ENCODE data around the gene CRHR1.
"Not testable (repeated sequence)": the region's sequence is repeated elsewhere in the genome, so short reads cannot be mapped to it uniquely, and the experiment has no call there.

Gene CRHR1

DNA sequence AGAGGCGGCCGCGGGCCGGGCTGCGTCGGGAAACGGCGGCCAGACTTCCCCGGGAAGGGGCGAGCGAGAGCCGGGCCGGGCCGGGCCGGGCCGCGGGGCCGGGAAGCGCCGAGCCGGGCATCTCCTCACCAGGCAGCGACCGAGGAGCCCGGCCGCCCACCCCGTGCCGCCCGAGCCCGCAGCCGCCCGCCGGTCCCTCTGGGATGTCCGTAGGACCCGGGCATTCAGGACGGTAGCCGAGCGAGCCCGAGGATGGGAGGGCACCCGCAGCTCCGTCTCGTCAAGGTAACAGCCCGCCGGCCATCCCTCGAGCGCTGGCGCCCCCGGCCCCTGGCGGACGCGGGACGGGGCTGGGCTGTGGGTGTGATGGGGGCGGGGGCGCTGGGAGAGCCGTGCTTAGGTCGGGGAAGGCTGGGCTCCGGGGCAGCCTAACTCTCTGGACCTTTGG is at the start of gene CRHR1:
CRHR1 (plus strand) TSS at position 28 of the 448 bp plus-strand sequence; CDS start at position 253, 225 bp downstream.
- no peak for DNase-seq

DNA sequence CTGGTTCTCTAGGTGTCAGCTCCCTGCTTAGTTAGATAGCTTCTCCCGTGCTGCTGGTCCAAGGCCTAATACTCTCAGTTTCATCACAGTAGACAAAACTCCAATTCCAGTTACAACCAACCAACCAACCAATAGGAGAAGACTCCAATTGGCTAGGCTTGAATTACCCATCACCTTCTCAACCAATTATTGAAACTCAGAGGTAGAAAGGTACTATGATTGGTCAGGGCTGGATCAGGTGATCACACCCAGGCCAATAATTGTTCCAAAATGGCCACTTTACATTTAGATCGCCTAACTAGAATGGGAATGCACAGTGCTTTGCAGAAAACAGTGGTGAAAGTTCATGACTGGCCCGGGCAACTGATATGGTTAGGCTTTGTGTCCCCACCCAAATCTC is 49.5 kb upstream of the CRHR1 start:
- DNase-seq, result no peak

- no peak for DNase-seq
Measured at GRCh38 chr17:45735488-45735887, 48.6 kb upstream of the CRHR1 start.

- no peak for DNase-seq
Measured at GRCh38 chr17:45739786-45740185, 44.3 kb upstream of the CRHR1 start.

GRCh38 chr17:45740553-45741330 is 43.4 kb upstream of the CRHR1 start:
- DNase-seq, result no peak

- DNase-seq, result no peak
Measured at GRCh38 chr17:45742251-45742650, 41.9 kb upstream of the CRHR1 start.

- no peak for DNase-seq
Measured at GRCh38 chr17:45743626-45744326, 40.3 kb upstream of the CRHR1 start.

DNA sequence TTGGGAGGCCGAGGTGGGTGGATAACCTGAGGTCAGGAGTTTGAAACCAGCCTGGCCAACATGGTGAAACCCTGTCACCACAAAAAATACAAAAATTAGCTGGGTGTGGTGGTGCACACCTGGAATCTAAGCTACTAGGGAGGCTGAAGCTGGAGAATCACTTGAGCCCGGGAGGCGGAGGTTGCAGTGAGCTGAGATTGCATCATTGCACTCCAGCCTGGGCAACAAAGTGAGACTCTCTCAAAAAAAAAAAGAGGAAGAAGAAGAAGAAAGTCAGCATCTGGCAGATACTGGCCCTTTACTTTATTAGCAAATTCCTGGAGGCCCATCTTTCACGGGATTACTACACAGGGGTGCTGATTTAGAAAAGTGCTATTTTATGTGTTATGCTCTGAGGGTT is 39.3 kb upstream of the CRHR1 start:
- not testable (repeated sequence) for DNase-seq

DNA sequence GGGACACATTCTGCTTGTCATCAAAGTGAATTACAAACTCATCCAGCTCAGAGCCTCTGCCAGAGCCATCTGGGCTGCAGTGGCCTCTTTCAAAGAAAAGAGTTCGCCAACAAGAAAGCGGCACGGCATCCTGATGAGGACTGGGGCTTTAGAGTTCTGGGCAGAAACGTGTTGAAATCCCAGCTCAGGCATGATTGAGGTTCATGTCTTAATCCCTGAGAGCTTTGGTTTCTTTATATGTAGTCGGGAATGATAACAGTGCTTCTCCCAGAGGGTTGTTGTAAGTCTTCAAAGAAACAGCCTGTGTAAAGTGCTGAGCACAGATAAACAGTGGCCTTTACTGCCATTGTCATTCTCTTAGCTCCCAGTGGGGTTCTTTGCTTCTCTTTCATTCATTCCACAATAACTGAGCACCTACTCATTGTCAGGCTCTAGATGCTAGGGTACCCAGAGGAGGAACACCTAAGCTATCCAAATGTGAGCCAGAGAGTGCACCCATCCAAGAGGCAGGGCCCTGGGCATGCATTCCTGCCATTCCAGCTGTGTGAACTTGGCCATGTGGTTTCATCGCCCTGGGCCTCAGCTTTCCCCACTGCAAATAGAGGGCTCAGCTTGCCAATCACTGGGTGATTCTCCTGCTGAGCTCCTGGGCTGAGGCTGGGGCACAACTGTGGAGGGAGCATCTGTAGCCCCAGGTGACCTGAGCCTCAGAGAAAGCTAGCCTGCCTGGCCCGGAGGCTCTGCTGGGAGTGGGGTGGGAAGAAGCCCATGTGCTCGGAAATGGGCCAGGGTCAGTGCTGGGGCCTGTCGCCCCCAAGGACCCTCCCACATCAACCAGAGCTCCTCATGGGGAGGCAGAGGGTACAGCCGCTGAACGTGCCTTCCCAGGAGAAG is 38.3 kb upstream of the CRHR1 start:
- DNase-seq, result no peak

DNA sequence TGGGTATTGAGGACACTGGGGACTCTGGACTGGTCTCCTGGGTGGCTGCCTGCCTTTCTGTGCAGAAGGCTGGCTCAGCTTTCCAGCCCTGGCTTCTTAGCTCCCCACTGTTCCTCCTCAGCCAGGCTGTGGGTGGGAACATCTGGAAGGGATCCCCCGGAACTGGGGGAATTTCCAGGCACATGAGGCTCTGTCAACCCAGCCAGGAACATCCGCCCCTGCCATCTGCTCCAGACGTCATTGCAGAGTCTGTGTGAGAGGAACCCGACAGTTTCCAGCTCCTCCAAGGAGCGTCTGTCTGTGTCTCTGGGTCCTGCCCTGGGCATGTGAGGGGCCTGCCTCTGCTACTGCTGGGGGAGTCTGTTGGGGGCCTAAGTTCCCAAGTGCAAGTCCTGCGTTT is 36.2 kb upstream of the CRHR1 start:
- no peak for DNase-seq

- no peak for DNase-seq
Measured at GRCh38 chr17:45748731-45749310, 35.3 kb upstream of the CRHR1 start.

DNA sequence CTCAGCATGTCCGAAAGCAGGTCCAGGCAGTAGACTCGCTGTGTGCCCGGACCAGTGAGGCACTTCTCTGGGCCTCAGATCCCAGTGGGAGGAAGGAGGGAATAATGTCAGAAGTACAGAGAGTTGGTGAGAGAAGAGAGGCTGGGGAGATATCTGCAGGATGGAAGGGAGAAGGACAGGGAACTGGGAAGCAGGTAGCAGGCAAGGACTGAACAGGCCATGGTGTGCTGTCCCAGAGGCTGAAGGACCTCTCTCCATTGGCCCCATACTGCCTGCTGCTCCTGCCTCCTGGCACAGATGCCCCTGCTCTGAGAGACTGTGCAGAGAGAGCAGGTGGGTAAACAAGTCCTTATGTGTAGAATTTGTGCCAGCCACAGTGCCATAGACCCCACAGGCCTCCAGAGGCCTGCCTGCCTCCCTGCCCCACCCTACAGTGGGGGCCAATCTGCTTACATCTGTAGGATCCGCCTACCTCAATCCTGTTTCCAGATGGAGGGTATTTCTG is 34.2 kb upstream of the CRHR1 start:
- no peak for DNase-seq

- DNase-seq, result no peak
Measured at GRCh38 chr17:45750779-45751440, 33.2 kb upstream of the CRHR1 start.

GRCh38 chr17:45751466-45751865 is 32.7 kb upstream of the CRHR1 start:
- DNase-seq, result no peak

DNA sequence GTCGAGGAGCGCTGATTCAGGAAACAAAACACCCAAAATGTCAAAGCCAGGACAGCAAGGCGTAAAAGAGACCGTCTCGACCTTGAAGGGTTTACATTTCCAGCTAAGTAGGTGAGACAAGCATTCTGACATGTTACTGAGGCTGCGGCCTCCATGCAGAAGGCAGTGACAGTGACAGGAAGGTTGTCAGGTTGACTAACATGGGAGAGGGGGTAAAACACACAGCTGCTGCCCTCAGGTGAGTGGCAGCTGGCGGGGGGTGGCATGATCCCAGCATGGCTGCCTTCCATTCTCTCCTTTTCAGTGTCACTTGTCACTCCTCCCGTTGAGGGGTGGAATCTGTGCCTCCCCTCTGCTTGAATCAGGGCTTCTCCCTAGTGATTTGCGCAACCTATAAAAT is 31.9 kb upstream of the CRHR1 start:
- no peak for DNase-seq

GRCh38 chr17:45753645-45754225 is 30.4 kb upstream of the CRHR1 start:
- no peak for DNase-seq

DNA sequence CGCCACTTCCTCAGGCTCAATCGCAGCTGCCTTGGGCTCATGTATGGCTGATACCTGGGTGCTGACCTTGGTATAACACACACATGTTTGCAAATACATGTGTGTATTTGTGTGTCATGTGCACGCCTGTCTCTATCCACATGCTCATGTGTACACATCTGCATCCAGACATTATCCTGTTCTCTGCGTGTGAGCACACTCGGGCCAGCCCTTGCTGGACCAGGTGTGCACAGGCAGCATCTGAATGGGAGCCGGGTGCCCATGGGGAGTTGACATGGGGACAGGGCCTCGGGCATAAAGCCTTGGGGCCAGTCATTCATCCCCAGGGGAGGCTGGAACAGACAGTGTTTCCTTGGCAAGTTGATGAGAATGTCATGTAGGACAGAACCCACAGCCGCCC is 29.1 kb upstream of the CRHR1 start:
- DNase-seq, result no peak

DNA sequence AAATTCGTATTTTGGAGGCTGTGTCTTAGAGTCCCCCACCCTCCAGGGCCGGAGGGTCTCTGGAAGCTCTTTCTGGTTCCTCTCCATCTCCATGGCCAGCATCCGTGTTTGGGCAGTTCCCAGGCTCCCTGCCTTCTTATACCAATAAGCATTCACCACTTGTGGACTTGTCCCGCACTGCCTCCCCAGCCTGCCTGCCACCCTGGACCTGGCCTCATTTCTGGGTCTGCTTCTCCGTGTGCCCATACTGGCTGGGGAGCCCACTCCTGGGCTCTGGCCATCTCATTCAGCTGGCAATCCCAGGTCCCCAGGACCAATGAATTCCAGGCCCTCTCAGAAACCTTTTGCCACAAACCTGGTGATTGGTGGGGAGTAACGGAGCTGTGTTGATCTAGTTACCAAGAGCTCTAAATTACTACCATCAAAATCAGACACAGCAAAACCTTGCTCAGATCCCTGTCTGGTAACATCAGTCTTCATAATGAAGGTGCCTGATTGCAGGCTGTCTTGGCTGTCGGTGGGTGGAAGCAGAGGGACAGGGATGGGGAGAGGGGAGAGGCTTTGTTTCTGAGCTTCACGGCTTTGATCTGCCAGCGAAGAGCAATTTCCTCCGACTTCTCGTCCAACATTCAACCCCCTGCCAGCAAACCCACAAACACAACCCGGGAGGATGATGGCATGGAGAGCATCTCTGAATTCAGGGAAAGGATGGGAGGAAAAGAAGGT is 27.7 kb upstream of the CRHR1 start:
- no peak for DNase-seq

- DNase-seq, result no peak
Measured at GRCh38 chr17:45757431-45758218, 26.5 kb upstream of the CRHR1 start.

GRCh38 chr17:45758544-45758943 is 25.6 kb upstream of the CRHR1 start:
- no peak for DNase-seq

All from activated T-cell treated with anti-CD3 and anti-CD28 coated beads for 4 hours (primary cell).